TTC549 (cell line): Measurements from ENCODE around the gene CHD5.

Experiments
- FAIRE-seq: peaks from 2 replicates; lab custom pipeline; 2012; peaks lifted over from hg19 to GRCh38; lab: Jason Lieb, UNC

The CHD5 gene

DNA sequence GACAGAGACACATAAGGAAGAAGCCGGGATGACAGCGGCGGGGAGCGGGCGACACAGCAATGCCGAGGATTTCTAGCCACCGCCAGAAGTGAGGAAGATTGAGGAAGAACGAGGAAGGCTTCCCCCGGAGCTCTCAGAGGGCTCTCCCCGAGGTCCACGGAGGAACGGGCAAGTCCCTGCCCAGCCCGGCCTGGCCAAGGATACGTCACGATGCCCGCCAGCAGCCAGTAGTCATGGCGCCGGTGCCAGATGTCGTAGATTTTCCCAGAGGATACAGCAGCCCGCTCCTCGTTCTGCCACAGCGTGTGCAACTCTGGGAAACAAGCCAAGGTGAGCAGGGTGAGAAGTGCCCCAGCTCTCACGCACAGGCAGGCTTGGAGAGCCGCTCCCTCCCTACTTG lies 68.5 kb downstream of the CHD5 start:
- FAIRE-seq = no peak

DNA sequence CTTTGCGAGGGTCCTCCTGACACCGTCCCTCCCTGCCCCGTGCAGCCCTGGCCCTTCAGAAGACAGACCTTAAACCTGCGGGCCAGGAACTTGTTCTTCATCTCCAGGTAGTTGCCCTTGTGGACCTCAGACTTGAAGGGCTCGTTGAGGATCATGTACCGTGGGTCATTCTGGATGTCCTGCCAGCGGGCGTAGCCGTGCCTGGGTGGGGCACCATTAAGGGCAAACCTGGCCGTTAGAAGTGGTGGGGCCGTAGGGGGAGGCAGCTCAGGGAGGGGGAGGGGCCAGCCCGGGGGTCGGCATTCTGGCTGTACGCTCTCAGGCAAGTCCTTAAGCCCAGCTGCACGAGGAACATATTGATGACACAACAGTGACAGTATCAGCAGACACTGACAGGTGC lies 69.8 kb downstream of the CHD5 start:
- no peak for FAIRE-seq

- FAIRE-seq = no peak
Measured at GRCh38 chr1:6109688-6110087, 70.4 kb downstream of the CHD5 start.

DNA sequence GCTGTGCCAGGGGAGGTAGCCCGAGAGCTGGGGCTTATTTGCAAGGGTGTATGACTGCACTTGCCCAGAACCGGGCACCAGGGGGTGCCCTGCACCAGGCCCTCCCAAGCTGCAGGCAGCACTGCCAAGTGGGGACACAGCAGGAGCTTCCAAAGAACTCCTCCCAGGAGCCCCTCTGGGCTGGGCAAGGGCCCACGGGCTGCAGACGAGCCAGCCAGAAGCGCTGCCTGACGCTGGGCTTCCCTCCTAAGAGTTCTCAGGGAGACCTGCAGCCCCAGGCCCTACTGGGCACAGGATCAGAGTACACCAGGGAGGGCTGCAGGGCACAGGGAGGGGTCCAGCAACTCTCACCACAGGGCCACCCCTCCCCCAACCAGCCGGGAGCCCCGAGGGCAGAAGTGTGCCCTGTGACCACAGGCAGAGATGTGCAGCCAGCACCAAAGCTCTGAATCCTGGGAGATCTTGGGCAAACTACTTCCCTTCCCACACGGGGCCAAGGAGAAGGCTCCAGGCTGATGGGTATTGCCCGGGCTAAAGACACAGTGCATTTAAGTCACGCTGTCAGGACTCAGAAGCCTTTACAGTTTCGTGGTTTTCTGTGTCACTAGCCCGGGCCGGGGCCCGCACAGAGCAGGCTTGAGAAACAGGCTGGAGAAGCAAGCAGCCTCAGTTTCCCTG lies 71.0 kb downstream of the CHD5 start:
- no peak for FAIRE-seq

GRCh38 chr1:6108476-6108875 lies 71.6 kb downstream of the CHD5 start:
- FAIRE-seq = no peak

DNA sequence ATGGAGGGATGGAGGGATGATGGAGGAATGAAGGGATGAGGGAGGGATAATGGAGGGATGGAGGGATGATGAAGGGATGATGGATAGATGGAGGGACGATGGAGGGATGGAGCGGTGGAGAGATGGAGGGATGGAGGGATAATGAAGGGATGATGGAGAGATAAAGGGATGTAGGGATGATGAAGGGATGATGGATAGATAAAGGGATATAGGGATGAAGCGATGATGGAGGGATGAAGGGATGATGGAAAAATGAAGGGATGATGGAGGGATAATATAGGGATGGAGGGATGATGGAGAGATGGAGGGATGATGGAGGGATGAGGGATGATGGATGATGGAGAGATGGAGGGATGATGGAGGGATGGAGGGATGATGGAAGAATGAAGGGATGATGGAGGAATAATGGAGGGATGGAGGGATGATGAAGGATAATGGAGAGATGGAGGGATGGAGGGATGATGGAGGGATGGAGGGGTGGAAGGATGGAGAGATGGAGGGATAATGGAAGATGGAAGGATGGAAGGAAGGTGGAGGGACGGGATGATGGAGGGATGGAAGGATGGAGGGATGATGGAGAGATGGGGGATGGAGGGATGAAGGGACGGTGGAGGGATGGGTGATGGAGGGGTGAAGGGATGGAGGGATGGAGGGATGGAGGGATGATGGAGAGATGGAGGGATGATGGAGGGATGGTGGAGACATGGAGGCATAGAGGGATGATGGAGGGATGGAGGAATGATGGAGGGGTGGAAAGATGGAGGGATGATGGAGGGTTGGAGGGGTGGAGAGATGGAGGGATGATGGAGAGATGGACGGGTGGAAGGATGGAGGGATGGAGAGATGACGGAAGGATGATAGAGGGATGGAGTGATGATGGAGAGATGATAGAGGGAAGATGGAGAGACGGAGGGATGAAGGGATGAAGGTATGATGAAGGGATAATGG lies 72.4 kb downstream of the CHD5 start:
- FAIRE-seq = no peak

- no peak for FAIRE-seq
Measured at GRCh38 chr1:6106977-6107376, 73.1 kb downstream of the CHD5 start.

GRCh38 chr1:6106321-6106731 lies 73.8 kb downstream of the CHD5 start:
- no peak for FAIRE-seq

DNA sequence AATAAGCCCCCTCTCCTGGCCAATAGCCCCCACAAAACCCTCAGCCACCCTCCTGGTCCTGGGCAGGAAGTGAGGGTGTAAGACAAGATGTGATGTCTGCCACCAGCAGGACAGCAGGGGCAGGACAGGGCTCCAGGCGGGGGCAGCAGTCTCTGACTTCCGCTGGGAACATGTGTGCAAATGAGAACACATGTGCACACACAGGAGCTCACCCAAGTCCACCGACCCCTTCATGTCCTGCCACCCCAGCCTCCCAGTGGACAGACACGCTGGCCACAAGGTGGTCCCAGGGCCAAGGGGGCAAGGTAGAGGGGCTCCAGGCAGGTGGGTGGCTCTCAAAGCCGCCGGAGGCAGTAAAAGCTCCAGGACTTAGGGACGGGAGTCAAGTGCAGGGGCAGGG lies 74.4 kb downstream of the CHD5 start:
- FAIRE-seq = no peak

- no peak for FAIRE-seq
Measured at GRCh38 chr1:6105218-6105679, 74.9 kb downstream of the CHD5 start.

- FAIRE-seq = no peak
Measured at GRCh38 chr1:6104631-6105030, 75.5 kb downstream of the CHD5 start.

- no peak for FAIRE-seq
Measured at GRCh38 chr1:6103854-6104530, 76.1 kb downstream of the CHD5 start.

GRCh38 chr1:6103111-6103853 lies 76.8 kb downstream of the CHD5 start:
- no peak for FAIRE-seq

DNA sequence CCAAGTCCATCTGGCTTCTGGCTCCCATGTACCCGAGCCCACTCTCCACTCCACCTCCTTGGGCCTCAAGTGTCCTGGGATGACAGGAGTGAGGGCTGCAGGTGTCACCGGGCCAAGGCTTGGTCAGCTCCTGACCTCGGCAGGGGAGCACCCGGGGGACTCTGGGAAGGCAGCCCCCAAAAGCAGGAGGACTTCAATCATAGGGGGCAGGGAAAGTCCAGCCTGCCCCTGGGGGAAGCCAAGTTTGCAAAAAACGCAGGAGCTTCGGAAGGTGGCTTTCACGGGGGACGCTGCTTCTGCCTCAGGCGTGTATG lies 77.6 kb downstream of the CHD5 start:
- no peak for FAIRE-seq

GRCh38 chr1:6101826-6102531 lies 78.1 kb downstream of the CHD5 start:
- FAIRE-seq = no peak

- no peak for FAIRE-seq
Measured at GRCh38 chr1:6100861-6101783, 79.0 kb downstream of the CHD5 start.

DNA sequence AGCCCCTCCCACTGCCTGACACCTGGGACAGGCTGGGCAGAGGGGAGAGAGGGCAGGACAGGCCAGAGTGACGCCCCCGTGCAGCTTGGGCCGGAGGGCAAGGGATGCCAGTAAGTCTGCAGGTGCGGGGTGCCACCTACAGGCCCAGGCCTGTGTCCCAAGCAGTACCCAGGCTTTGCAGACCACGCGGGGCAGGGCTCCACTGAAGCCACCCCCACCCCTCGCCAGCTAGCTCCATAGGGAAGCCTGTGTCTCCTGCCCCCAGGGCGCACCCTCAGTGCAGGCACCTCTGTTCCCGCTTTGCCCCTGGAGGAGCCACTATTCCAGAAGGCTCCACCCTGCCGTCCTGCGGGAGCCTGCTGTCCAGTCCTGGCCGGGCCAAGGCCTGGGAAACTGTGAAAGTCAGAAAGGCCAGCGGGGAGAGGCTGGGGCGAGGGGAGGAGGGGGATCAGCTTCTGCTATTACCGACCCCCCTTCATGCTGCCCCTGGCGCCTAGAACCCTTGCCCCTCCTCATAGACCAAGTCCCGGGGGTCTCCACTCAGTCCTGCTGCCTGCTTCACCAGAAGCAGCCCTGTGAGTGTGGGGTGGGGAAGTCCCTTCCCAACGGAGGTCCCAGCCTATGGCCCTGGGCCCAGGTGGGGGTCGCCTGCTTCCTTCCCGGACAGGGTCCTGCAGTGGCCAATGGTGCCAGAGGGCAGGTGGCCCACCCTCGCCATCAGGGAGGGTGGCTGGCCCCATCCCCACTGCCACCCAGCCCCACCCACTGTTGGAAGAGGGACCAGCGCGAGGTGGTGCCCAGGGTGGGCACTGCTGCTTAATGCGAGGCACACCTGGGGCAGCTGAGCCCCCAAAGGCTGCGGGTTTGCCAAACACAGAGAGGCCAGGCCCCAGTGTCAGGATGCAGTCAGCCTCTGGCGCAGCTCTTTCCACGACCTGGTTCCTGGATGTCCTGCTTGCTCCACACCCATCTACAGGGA lies 80.0 kb downstream of the CHD5 start:
- no peak for FAIRE-seq

DNA sequence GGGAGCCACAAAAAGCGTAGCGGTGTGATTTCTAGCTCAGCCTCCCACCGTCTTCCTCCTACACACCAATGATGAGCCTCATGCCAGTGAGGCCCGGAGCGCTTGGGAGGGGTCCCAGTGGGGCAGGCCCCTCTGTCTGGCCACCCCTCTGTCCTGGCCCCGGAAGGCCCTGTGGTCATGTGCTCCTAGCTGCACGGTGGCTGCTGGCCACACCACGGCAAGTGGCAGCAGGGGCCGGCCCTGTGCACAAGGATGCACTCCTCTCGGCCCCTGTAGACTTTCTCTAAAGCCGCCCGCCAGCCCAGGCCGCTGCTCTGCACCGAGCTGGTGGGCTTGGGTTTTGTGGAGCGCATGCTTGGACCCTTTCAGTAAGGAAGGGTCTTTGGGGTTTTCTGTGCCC lies 80.8 kb downstream of the CHD5 start:
- FAIRE-seq = no peak
